Type B pancreatic cell (in vitro differentiated cells): Measurements from ENCODE around the gene FAM120A. TPM values are rescaled to one million over a fixed set of nuclear protein-coding genes. Genes with fewer than 3 reads are reported as not detected.

ENCODE experiments used
- DNase-seq: peaks from one replicate; pipeline ENCODE4 v3.0.0; 2021; ENCODE audit warnings: mixed read lengths; ENCODE audit not compliant: unreplicated experiment; ENCODE audit errors: extremely low spot score
- H3K27ac Mint-ChIP-seq: 2 replicates; pipeline ENCODE4 v1.8.0; 2021; ENCODE audit warnings: mild to moderate bottlenecking, mixed read lengths
- H3K27me3 Mint-ChIP-seq: 2 replicates; pipeline ENCODE4 v1.8.0; 2021; ENCODE audit warnings: mixed read lengths
- H3K36me3 Mint-ChIP-seq: 2 replicates; pipeline ENCODE4 v1.8.0; 2021; ENCODE audit warnings: mixed read lengths
- H3K4me1 Mint-ChIP-seq: one replicate; pipeline ENCODE4 v1.8.0; 2021; ENCODE audit warnings: mixed read lengths; ENCODE audit not compliant: unreplicated experiment
- H3K4me3 Mint-ChIP-seq: 2 replicates; pipeline ENCODE4 v1.8.0; 2021; ENCODE audit warnings: mild to moderate bottlenecking, mixed read lengths
- H3K9me3 Mint-ChIP-seq: 2 replicates; pipeline ENCODE4 v1.8.0; 2021; ENCODE audit warnings: mixed read lengths
- total RNA-seq: library from RNA; stranded (reverse); gene quantifications from 2 replicates; pipeline ENCODE4 v1.2.1, GENCODE V29; 2021; ENCODE audit warnings: low replicate concordance
- TF ChIP-seq, protein P1 (sequence below): fragments of 200-600 bp; sonication (generic); conservative IDR thresholded peaks from 2 replicates; pipeline ENCODE4 v1.5.0; 2021; ENCODE audit warnings: antibody characterized with exemption, mild to moderate bottlenecking

FAM120A gene
- total RNA-seq, 1 donor from 2014 or later = 72.5 TPM

DNA sequence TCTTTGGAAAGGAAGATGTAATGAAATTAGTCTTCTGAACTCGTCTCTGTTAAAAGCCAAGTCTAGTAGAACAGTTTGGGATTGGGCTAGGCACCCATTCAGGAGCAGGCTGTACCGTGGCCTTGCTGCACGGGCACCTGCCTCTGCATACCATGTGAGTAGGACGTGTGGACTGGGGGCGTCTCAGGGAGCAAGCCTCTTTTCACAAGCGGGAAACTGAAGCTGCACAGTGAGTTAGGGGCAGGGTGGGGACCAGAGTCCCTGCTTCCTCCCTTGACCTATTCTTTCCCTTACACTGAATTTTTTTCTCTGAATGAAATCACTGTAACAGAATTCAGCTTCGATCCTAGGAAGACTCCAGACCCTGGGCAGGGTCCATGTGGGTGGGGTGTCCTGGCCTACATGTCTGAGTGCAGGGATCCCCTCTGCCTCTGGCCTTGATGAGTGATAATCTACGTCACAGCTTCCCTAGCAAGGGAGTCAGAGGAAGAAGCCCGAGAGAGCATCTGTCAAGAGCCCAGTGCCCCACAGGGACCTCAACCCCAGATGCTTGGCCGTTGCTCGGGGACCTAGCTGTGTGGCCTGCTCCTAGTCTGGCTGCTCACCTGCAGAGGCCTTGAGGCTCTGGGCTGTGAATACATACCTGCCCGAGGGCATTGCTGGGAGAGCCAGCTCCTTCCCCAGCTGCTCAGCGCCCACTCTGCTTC lies 140.0 kb downstream of the FAM120A start:
- H3K9me3 Mint-ChIP-seq = no peaks in the 10 kb centered on the region
- H3K36me3 Mint-ChIP-seq = no peaks in the 10 kb centered on the region
- H3K27ac Mint-ChIP-seq = peak overlapping the region; percentile 43
- no peak overlapping the region for H3K4me3 Mint-ChIP-seq
- H3K27me3 Mint-ChIP-seq = no peaks in the 10 kb centered on the region
- DNase-seq = no peak
- peaks cover 52% of the 10 kb centered on the region for H3K4me1 Mint-ChIP-seq
- TF ChIP-seq, protein P1, sequence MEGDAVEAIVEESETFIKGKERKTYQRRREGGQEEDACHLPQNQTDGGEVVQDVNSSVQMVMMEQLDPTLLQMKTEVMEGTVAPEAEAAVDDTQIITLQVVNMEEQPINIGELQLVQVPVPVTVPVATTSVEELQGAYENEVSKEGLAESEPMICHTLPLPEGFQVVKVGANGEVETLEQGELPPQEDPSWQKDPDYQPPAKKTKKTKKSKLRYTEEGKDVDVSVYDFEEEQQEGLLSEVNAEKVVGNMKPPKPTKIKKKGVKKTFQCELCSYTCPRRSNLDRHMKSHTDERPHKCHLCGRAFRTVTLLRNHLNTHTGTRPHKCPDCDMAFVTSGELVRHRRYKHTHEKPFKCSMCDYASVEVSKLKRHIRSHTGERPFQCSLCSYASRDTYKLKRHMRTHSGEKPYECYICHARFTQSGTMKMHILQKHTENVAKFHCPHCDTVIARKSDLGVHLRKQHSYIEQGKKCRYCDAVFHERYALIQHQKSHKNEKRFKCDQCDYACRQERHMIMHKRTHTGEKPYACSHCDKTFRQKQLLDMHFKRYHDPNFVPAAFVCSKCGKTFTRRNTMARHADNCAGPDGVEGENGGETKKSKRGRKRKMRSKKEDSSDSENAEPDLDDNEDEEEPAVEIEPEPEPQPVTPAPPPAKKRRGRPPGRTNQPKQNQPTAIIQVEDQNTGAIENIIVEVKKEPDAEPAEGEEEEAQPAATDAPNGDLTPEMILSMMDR = no peak

DNA sequence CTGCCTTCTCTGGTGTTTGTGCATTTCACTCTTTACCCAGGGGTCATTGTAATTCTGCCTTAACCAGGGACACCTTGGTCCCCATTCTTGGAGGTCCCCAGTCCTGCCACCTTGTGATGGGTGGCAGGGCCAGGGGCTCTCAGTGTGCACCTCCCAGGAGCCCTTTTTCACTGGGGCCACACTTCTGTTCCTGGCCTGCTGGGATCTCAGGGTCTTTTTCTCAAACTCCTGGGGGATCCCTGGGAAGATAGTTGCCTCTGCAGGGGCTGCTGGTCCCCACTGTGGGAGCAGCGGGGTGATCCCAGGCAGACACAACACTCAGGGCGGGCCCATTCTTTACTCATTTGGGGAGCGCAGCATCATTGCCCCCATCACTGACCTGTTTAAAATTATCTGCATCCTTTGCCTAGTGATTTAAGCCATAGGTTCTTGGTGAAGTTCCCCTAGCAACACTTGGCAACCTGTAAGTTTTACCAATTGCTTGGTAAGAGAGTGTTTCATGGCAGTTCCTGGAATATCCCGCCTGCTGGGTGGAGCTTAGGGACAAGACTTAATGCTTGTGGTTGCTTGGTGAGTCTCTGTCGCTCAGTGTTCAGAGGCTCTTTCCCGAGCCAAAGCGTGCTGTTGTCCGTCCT lies 140.6 kb downstream of the FAM120A start:
- DNase-seq = no peak
- no peaks in the 10 kb centered on the region for H3K9me3 Mint-ChIP-seq
- H3K36me3 Mint-ChIP-seq = no peaks in the 10 kb centered on the region
- TF ChIP-seq, protein P1 = no peak
- no peaks in the 10 kb centered on the region for H3K27me3 Mint-ChIP-seq
- no peak overlapping the region for H3K4me3 Mint-ChIP-seq
- no peak overlapping the region for H3K27ac Mint-ChIP-seq
- peaks cover 46% of the 10 kb centered on the region for H3K4me1 Mint-ChIP-seq

DNA sequence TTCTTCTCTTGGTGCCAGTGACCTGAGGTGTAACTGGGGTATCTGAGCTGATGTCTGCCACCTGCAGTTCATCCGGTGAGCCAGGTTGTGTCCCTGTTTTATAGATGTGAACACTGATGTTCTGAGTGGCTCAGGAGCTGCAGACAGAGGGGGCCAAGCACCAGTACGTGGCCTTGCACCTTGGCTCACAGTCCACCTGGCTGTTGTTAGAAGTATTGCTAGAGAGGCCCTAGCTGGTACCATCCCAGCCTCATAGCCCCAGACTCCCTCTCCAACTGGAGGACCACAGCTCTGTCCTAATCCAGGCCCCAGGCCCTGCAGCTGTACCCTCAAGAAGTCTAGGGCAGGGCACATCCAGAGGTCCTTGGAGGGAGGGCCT lies 141.1 kb downstream of the FAM120A start:
- H3K4me1 Mint-ChIP-seq = peaks cover 45% of the 10 kb centered on the region
- TF ChIP-seq, protein P1 = no peak
- no peak overlapping the region for H3K27ac Mint-ChIP-seq
- H3K4me3 Mint-ChIP-seq = no peak overlapping the region
- no peak for DNase-seq
- no peaks in the 10 kb centered on the region for H3K9me3 Mint-ChIP-seq
- H3K27me3 Mint-ChIP-seq = no peaks in the 10 kb centered on the region
- no peaks in the 10 kb centered on the region for H3K36me3 Mint-ChIP-seq

DNA sequence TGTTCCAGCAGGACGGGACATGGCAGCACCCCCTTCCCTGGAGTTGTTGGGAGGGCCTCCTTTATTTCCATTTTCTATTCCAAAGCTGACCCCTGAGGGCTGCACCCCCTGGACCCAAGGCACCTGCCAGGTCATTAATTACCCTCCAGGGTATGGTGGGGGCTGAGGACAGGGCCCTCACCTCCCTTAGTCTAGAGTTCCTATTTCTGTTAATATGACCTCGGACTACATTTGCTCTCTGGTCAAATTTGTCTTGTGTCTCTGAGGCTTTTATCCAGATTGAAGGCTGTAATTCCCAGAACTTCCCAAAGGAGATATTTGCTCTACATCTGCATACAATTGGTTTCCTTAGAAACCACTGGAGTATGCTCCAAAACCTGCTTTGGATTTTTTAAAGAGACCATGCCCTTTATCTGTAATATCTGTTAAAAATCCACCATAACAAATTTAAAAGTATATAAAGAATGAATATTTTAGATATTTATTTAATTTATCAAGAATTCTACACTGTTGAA lies 141.7 kb downstream of the FAM120A start:
- Mint-ChIP-seq H3K27me3 (no peaks in the 10 kb centered on the region), H3K4me3 (no peak overlapping the region), H3K36me3 (no peaks in the 10 kb centered on the region), H3K9me3 (no peaks in the 10 kb centered on the region), H3K4me1 (peaks cover 42% of the 10 kb centered on the region), H3K27ac (no peak overlapping the region)
- DNase-seq = no peak
- TF ChIP-seq, protein P1 = no peak

DNA sequence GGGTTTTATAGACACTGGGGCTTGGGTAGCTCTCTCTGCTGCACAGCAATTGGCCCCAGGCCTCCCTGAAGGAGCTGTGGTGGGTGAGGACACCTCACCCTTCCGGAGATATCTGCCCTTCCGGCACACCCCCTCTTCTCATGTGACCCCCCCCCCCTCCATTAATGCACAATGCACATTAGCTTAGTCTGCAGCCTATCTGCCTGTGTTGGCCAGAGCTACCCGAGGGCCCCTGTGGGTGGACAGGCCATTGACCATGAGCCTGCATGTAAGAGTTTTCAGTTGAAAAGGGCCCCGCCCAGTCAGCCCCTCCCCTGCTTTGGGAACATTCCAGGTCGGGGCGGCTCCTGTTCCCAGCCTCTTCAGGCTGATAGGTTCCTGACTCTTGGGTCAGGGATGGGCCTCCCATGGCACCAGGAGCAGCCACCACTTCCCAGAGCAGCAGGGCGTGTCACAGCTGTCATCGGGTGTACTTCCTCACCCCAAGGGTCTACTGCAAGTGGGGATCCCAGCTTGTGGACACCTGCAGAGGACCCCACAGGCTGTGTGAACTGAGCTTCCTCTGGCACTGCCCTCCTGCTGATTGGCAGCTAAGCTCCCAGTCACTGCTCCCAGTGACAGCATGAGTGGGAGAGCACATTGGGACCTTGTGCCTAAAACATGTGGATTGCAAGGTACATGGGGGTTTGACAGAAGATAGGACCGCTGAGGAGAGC lies 142.7 kb downstream of the FAM120A start:
- Mint-ChIP-seq H3K36me3 (no peaks in the 10 kb centered on the region), H3K4me3 (no peak overlapping the region), H3K9me3 (no peaks in the 10 kb centered on the region), H3K27ac (no peak overlapping the region), H3K4me1 (peaks cover 41% of the 10 kb centered on the region), H3K27me3 (no peaks in the 10 kb centered on the region)
- TF ChIP-seq, protein P1 = no peak
- no peak for DNase-seq
